ENCODE results near the gene APC.
A peak's percentile ranks its signal among the peaks of the same experiment; 100 is the strongest.
"Not testable (repeated sequence)": the region's sequence is repeated elsewhere in the genome, so short reads cannot be mapped to it uniquely, and the experiment has no call there.

The APC gene

DNA sequence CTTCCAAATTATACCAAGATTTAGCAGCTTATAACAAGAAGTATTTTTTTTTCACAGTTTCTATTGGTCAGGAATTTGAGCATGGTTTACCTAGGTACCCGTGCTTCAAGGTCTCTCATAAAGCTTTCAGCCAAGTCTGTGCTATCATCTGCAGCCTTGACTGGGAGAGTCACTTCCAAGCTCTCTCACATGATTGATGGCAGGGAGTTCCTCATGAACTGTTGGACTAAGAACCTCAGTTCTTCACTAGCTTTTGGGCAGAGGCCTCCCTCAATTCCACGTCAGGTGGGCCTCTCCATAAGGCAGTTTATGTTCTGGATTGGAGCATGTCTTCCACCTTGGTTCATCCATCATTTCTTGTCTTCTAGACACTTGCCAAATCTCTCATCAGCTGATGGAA, 39.9 kb upstream of the APC start:
- Histone ChIP-seq H3K36me3 (ENCODE audit: control insufficient read depth, insufficient read depth, low read length) (no peaks in the 10 kb centered on the region), H3K9me3 (ENCODE audit: control insufficient read depth, low read length) (no peaks in the 10 kb centered on the region), H3K27ac (ENCODE audit: low read depth, low read length, severe bottlenecking) (no peak overlapping the region), H3K4me1 (ENCODE audit: control insufficient read depth, insufficient read depth, low read length, poor library complexity, severe bottlenecking) (peaks cover 3% of the 10 kb centered on the region), H3K4me3 (ENCODE audit: extremely low read depth, insufficient read depth, low read length, poor library complexity, severe bottlenecking) (no peak overlapping the region)
- WGBS, 2 experiments (ENCODE audit: insufficient coverage in 2 of 2) = 85 to 95% methylated on average over 2 of the region's 2 CpGs

DNA sequence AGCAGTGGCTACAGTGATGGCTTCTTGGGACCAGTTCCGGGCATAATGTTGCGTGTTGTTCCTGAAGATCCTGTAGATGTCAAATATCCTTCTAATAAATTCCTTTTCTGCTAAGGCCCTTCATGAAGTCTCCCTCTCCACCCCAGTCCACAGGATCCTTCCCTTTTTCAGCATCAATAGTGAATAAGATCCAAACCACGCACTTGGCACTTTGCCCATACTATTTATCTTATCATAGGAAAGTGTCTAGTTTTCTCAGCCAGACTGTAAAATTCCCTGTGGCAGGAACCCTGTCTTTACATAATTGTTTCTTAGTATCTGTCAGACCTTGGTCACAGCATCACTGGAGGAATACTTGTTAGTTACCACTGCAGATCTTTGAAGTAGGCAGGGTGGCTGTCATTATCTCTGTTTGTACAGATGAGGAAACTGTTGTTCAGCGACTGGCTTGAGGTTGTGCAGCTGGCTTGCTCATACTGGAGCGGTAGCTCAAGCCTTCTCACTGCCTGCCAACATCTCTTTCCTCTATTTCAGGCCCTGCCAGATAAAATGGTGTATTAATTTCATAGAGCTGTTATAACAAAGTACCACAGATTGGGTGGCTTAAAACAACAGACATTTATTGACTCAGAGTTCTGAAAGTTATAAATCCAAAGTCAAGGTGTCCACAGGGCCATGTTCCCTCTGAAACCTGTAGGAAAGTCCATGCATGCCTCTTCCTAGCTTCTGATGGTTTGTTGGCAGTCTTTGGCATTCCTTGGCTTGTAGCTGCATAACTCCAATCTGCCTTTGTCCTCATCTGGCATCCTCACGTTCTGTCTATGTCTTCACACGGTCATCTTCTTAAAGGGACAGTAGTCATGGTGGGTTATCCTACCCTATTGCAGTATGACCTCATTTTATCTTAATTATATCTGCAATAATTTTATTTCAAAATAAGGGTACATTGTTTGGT, 33.5 kb upstream of the APC start:
- Histone ChIP-seq H3K36me3 (ENCODE audit: control insufficient read depth, insufficient read depth, low read length) (no peaks in the 10 kb centered on the region), H3K27ac (ENCODE audit: low read depth, low read length, severe bottlenecking) (no peak overlapping the region), H3K4me1 (ENCODE audit: control insufficient read depth, insufficient read depth, low read length, poor library complexity, severe bottlenecking) (peaks cover 5% of the 10 kb centered on the region), H3K4me3 (ENCODE audit: extremely low read depth, insufficient read depth, low read length, poor library complexity, severe bottlenecking) (no peak overlapping the region), H3K9me3 (ENCODE audit: control insufficient read depth, low read length) (no peaks in the 10 kb centered on the region)
- WGBS, 2 experiments (ENCODE audit: insufficient coverage in 2 of 2) = 67 to 96% methylated on average over 1 to 4 of the region's 7 CpGs

DNA sequence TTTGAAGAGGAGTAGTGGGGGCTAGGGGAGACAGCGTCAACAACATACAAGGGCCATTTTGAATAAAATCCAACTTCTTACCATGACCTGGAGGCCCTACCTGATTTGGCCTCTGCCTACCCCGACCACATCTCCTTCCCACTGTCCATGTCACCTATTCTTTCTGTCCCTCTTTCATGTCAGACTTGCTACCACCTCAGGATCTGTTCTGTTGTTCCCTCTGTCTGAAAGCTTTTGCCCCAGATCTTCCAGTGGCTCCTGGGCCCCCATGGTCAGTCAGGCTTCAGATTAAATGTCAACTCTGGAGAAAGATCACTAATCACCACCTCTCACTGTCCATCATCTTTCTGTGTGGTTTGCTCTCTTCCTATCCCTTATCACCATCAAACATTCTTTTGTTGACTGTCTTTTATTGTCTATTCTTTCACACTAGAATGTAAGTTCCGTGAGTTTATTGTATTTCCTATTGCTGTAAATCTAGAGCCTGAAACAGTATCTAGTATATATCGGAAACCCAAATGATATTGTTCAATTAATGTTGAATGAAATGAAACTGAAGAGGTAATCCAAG, 31.2 kb upstream of the APC start:
- Histone ChIP-seq H3K27ac (ENCODE audit: low read depth, low read length, severe bottlenecking) (no peak overlapping the region), H3K36me3 (ENCODE audit: control insufficient read depth, insufficient read depth, low read length) (peaks cover 3% of the 10 kb centered on the region), H3K4me1 (ENCODE audit: control insufficient read depth, insufficient read depth, low read length, poor library complexity, severe bottlenecking) (peaks cover 8% of the 10 kb centered on the region), H3K9me3 (ENCODE audit: control insufficient read depth, low read length) (no peaks in the 10 kb centered on the region), H3K4me3 (ENCODE audit: extremely low read depth, insufficient read depth, low read length, poor library complexity, severe bottlenecking) (no peak overlapping the region)
- 100% methylated on average over 1 to 2 of the region's 4 CpGs for WGBS, 2 experiments (ENCODE audit: insufficient coverage in 2 of 2)

DNA sequence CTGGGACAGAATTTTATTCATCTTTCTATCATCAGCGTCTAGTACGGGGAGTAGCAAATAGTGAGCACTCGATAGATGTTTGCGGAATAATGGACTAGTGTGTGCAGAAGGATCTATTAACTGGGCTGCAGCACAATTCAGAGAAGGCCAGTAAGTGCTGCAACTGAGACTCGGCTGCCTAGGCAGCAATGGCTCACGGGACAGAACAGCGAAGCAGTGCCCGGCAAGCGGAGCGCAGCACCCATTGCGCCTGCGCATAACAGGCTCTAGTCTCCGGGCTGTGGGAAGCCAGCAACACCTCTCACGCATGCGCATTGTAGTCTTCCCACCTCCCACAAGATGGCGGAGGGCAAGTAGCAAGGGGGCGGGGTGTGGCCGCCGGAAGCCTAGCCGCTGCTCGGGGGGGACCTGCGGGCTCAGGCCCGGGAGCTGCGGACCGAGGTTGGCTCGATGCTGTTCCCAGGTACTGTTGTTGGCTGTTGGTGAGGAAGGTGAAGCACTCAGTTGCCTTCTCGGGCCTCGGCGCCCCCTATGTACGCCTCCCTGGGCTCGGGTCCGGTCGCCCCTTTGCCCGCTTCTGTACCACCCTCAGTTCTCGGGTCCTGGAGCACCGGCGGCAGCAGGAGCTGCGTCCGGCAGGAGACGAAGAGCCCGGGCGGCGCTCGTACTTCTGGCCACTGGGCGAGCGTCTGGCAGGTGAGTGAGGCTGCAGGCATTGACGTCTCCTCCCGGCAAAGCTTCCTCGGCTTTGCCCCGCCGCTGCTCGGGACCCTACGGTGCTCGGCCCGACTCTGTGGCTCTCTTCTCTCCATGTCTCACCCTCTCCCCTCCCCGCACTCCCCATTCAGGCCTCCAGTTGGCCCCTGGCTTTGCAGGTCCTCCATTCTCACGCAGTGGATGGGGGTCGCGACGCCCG, 30.2 kb upstream of the APC start:
- WGBS, 2 experiments (ENCODE audit: insufficient coverage in 2 of 2) = 5 to 6% methylated on average over 49 to 53 of the region's 61 CpGs
- no peaks in the 10 kb centered on the region for H3K9me3 ChIP-seq (ENCODE audit: control insufficient read depth, low read length)

DNA sequence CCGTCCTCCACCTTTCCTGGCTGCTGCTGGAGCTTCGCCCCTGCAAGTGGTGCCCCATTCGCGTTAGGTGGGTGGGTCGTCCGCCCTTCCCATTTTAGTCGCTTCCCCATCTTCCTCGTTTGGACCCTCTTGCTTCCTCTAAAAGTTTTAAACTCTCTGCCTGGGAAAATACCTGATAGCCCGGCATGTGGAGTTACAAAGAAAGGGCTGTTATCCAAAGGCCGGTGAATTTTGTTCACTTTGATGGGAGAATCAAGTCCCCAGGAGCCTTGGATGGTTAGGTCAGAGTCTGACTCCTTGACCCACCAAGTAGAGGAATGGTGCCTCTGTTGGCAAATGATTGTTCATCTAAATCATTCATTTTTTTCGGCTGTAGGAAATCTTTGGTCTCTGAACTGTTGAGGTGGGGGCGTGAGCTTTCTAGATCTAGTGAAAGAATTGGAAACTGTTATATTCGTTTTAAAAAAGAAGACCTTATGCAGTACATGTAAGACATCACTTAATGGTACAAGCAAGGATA, 29.5 kb upstream of the APC start:
- Histone ChIP-seq H3K4me1 (ENCODE audit: control insufficient read depth, insufficient read depth, low read length, poor library complexity, severe bottlenecking) (peaks cover 8% of the 10 kb centered on the region), H3K4me3 (ENCODE audit: extremely low read depth, insufficient read depth, low read length, poor library complexity, severe bottlenecking) (peak overlapping the region; percentile 90), H3K27ac (ENCODE audit: low read depth, low read length, severe bottlenecking) (peak overlapping the region; percentile 74), H3K36me3 (ENCODE audit: control insufficient read depth, insufficient read depth, low read length) (peaks cover 6% of the 10 kb centered on the region), H3K9me3 (ENCODE audit: control insufficient read depth, low read length) (no peaks in the 10 kb centered on the region)
- 0 to 1% methylated on average over 6 to 7 of the region's 13 CpGs for WGBS, 2 experiments (ENCODE audit: insufficient coverage in 2 of 2)

More for the DNA sequence above, 30.2 kb upstream of the APC start:
- peak overlapping the region; percentile 90 for H3K4me3 ChIP-seq (ENCODE audit: extremely low read depth, insufficient read depth, low read length, poor library complexity, severe bottlenecking)
- peak overlapping the region; percentile 74 for H3K27ac ChIP-seq (ENCODE audit: low read depth, low read length, severe bottlenecking)
- H3K36me3 ChIP-seq (ENCODE audit: control insufficient read depth, insufficient read depth, low read length) = peaks cover 6% of the 10 kb centered on the region
- peaks cover 8% of the 10 kb centered on the region for H3K4me1 ChIP-seq (ENCODE audit: control insufficient read depth, insufficient read depth, low read length, poor library complexity, severe bottlenecking)

DNA sequence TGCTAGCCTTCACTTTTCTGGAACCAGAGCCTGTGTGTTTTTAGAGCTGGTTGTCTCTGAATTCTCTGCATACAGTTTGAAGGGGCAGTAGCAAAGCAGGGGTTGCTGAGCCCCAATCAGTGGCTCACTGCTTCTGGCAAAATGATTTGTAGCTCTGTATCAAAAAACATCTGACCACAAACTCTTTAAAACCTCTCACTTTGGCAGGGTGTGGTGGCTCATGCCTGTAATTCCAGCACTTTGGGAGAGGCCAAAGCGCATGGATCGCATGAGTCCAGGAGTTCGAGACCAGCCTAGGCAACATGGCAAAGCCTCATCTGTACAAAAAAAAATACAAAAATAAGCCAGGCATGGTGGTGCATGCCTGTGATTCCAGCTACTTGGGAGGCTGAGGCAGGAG, 28.3 kb upstream of the APC start:
- Histone ChIP-seq H3K27ac (ENCODE audit: low read depth, low read length, severe bottlenecking) (no peak overlapping the region), H3K36me3 (ENCODE audit: control insufficient read depth, insufficient read depth, low read length) (peaks cover 6% of the 10 kb centered on the region), H3K4me1 (ENCODE audit: control insufficient read depth, insufficient read depth, low read length, poor library complexity, severe bottlenecking) (peaks cover 8% of the 10 kb centered on the region), H3K9me3 (ENCODE audit: control insufficient read depth, low read length) (no peaks in the 10 kb centered on the region), H3K4me3 (ENCODE audit: extremely low read depth, insufficient read depth, low read length, poor library complexity, severe bottlenecking) (peak overlapping the region; percentile 90)
- WGBS, 2 experiments (ENCODE audit: insufficient coverage in 2 of 2) = 94 to 100% methylated on average over 3 of the region's 3 CpGs

DNA sequence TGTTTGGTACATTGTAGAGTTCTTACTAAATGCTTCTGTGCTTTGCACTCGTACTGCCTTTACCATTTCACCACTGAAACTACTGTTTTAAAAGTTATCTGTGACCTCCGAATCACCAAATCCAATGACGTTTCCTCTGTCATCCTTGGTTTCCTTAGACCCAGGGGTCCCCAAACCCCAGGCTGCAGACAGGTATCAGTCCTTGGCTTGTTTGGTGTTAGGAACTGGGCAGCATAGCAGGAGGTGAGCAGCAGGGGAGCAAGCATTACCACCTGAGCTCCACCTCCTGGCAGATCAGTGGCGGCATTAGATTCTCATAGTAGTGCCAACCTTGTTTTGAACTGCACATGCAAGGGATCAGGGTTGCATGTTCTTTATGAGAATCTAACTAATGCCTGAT, 26.8 kb upstream of the APC start:
- Histone ChIP-seq H3K9me3 (ENCODE audit: control insufficient read depth, low read length) (no peaks in the 10 kb centered on the region), H3K36me3 (ENCODE audit: control insufficient read depth, insufficient read depth, low read length) (peaks cover 6% of the 10 kb centered on the region), H3K4me3 (ENCODE audit: extremely low read depth, insufficient read depth, low read length, poor library complexity, severe bottlenecking) (no peak overlapping the region), H3K27ac (ENCODE audit: low read depth, low read length, severe bottlenecking) (no peak overlapping the region), H3K4me1 (ENCODE audit: control insufficient read depth, insufficient read depth, low read length, poor library complexity, severe bottlenecking) (peaks cover 8% of the 10 kb centered on the region)
- WGBS, 2 experiments (ENCODE audit: insufficient coverage in 2 of 2) = 76 to 80% methylated on average over 2 of the region's 4 CpGs

DNA sequence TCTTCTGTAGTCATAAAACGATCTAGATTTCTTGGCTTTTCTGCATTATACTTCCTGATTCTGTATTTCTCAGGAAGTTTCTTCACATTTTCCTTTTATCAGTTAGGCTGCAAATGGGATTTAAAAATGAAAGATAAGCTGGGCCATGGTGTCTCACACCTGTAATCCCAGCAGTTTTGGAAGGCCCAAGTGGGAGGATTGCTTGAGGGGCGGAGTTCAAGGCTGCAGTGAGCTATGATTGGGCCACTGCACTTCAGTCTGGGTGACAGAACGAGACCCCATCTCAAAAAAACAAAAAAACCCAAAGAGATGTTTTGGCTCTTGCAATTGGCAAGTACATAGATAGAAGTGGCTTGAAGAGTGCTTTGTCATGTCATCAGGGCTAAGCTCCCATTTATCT, 26.2 kb upstream of the APC start:
- 80 to 100% methylated on average over 1 to 2 of the region's 3 CpGs for WGBS, 2 experiments (ENCODE audit: insufficient coverage in 2 of 2)

DNA sequence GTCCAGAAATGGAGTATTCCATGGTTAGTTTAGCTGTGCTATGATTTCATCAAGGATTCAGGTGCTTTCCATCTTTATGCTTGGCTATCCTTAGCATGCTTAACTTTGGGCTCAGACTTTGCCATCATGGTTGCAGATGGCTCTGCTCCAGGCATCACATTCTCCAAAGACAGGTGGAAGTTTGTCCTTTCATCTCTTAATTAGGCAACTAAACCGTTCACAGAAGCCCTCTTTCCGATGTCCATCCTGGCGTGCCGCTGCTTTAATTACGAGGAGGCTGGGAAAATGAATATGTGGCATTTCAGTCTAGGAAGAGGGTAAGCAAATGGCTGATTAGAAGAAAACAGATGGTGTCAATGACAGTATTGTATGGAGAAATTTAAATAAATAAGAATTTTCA, 24.5 kb upstream of the APC start:
- 100% methylated on average over 1 of the region's 5 CpGs for WGBS, 2 experiments (ENCODE audit: insufficient coverage in 2 of 2)
- Histone ChIP-seq H3K4me1 (ENCODE audit: control insufficient read depth, insufficient read depth, low read length, poor library complexity, severe bottlenecking) (peaks cover 5% of the 10 kb centered on the region), H3K4me3 (ENCODE audit: extremely low read depth, insufficient read depth, low read length, poor library complexity, severe bottlenecking) (no peak overlapping the region)

More for the DNA sequence above, 26.2 kb upstream of the APC start:
- Histone ChIP-seq H3K4me3 (ENCODE audit: extremely low read depth, insufficient read depth, low read length, poor library complexity, severe bottlenecking) (no peak overlapping the region), H3K9me3 (ENCODE audit: control insufficient read depth, low read length) (no peaks in the 10 kb centered on the region), H3K4me1 (ENCODE audit: control insufficient read depth, insufficient read depth, low read length, poor library complexity, severe bottlenecking) (peaks cover 8% of the 10 kb centered on the region), H3K27ac (ENCODE audit: low read depth, low read length, severe bottlenecking) (no peak overlapping the region), H3K36me3 (ENCODE audit: control insufficient read depth, insufficient read depth, low read length) (peaks cover 6% of the 10 kb centered on the region)

DNA sequence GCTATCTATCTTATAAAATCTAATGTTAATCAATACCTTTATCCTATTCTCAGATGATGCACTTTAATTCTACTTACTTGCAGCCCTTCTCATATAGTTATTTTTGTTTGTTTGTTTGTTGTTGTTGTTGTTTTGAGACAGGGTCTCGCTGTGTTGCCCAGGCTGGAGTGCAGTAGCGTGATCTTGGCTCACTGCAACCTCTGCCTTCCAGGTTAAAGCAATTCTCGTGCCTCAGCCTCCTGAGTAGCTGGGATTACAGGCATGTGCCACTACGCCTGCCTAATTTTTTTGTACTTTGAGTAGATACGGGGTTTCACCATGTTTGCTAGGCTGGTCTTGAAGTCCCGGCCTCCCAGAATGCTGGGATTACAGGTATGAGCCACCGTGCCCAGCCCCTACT, 20.8 kb upstream of the APC start:
- WGBS, 2 experiments (ENCODE audit: insufficient coverage in 2 of 2) = 93 to 100% methylated on average over 6 of the region's 7 CpGs
- not testable (repeated sequence) for H3K36me3 ChIP-seq (ENCODE audit: control insufficient read depth, insufficient read depth, low read length); H3K27ac ChIP-seq (ENCODE audit: low read depth, low read length, severe bottlenecking); H3K4me1 ChIP-seq (ENCODE audit: control insufficient read depth, insufficient read depth, low read length, poor library complexity, severe bottlenecking); H3K4me3 ChIP-seq (ENCODE audit: extremely low read depth, insufficient read depth, low read length, poor library complexity, severe bottlenecking); H3K9me3 ChIP-seq (ENCODE audit: control insufficient read depth, low read length)

More for the DNA sequence above, 24.5 kb upstream of the APC start:
- Histone ChIP-seq H3K9me3 (ENCODE audit: control insufficient read depth, low read length) (no peaks in the 10 kb centered on the region), H3K36me3 (ENCODE audit: control insufficient read depth, insufficient read depth, low read length) (peaks cover 6% of the 10 kb centered on the region), H3K27ac (ENCODE audit: low read depth, low read length, severe bottlenecking) (no peak overlapping the region)
